ENCODE measurements around the gene ARMC5.

DNA sequence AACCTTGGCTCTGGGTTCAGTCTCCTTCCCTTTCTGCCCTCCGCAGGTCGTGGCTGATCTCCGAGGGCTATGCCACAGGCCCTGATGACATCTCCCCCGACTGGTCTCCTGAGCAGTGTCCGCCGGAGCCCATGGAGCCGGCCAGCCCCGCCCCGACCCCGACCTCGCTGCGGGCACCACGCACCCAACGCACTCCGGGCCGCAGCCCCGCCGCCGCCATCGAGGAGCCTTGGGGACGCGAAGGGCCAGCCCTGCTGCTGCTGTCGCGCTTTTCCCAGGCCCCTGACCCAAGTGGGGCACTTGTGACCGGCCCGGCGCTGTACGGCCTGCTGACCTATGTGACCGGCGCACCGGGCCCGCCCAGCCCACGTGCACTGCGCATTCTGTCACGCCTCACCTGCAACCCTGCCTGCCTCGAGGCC, 5.1 kb downstream of the ARMC5 start:
- TF ChIP-seq, protein P1, sequence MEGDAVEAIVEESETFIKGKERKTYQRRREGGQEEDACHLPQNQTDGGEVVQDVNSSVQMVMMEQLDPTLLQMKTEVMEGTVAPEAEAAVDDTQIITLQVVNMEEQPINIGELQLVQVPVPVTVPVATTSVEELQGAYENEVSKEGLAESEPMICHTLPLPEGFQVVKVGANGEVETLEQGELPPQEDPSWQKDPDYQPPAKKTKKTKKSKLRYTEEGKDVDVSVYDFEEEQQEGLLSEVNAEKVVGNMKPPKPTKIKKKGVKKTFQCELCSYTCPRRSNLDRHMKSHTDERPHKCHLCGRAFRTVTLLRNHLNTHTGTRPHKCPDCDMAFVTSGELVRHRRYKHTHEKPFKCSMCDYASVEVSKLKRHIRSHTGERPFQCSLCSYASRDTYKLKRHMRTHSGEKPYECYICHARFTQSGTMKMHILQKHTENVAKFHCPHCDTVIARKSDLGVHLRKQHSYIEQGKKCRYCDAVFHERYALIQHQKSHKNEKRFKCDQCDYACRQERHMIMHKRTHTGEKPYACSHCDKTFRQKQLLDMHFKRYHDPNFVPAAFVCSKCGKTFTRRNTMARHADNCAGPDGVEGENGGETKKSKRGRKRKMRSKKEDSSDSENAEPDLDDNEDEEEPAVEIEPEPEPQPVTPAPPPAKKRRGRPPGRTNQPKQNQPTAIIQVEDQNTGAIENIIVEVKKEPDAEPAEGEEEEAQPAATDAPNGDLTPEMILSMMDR (IDR thresholded peaks at IDR 0.05): no peak
- TF ChIP-seq EP300 (IDR thresholded peaks at IDR 0.05): no peak
- no peak for TF ChIP-seq POLR2A (IDR thresholded peaks at IDR 0.05)

Measured in stomach (tissue), 4 donors.